ENCODE data around the gene BASP1. TPM values are rescaled to one million over a fixed set of nuclear protein-coding genes. Genes with fewer than 3 reads are reported as not detected.

The BASP1 gene
- total RNA-seq, 1 donor from 2014 or later = 69.1 TPM

- H3K36me3 ChIP-seq = no peaks in the 10 kb centered on the region
- H3K9me3 ChIP-seq = no peaks in the 10 kb centered on the region
- no peak for TF ChIP-seq CTCF (IDR thresholded peaks at IDR 0.05)
- DNase-seq (ENCODE audit: low spot score in 2 of 2) = no peak
- H3K4me1 ChIP-seq = peaks cover 0 to 13% of the 10 kb centered on the region in 2 donors
- no peaks in the 10 kb centered on the region for H3K27me3 ChIP-seq
- H3K27ac ChIP-seq = no peak overlapping the region
- H3K4me3 ChIP-seq = no peak overlapping the region
- intact Hi-C loops (cut with DNase I) = no loop called here
These were observed 7.6 kb downstream of the BASP1 start for GRCh38 chr5:17224858-17225511.

- Histone ChIP-seq H3K4me1 (peaks cover 0 to 13% of the 10 kb centered on the region in 2 donors), H3K36me3 (no peaks in the 10 kb centered on the region), H3K9me3 (no peaks in the 10 kb centered on the region), H3K4me3 (no peak overlapping the region), H3K27ac (no peak overlapping the region), H3K27me3 (no peaks in the 10 kb centered on the region)
- no peak for TF ChIP-seq CTCF (IDR thresholded peaks at IDR 0.05)
- intact Hi-C loops (cut with DNase I) = no loop called here
- DNase-seq (ENCODE audit: low spot score in 2 of 2) = no peak
These were observed 8.1 kb downstream of the BASP1 start for GRCh38 chr5:17225520-17225919.

DNA sequence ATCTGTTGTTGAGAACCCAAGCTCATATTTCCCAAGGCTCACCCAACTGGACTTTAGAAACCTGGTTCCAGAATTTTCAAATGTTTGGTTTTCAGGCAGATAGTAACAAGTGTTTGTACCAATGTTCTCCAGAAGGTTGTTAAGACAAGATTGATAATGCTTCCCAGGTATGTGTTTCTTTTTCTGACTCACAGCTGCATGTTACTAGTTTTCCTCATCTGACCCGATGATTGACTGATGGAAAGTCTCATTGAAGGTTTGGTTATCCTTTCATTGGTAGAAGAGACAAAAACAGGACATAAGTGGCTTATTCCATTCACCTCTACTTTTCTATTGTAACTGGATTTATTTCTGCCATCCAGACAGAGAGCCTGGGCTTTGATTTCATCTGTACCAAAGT lies 10.4 kb downstream of the BASP1 start:
- Histone ChIP-seq H3K9me3 (no peaks in the 10 kb centered on the region), H3K36me3 (no peaks in the 10 kb centered on the region), H3K4me3 (no peak overlapping the region), H3K27ac (peak overlapping the region; percentile 65 to 66), H3K27me3 (no peaks in the 10 kb centered on the region), H3K4me1 (peaks cover 0 to 13% of the 10 kb centered on the region in 2 donors)
- no peak for TF ChIP-seq CTCF (IDR thresholded peaks at IDR 0.05)
- intact Hi-C loops (cut with DNase I) = no loop called here
- DNase-seq (ENCODE audit: low spot score in 2 of 2) = no peak

DNA sequence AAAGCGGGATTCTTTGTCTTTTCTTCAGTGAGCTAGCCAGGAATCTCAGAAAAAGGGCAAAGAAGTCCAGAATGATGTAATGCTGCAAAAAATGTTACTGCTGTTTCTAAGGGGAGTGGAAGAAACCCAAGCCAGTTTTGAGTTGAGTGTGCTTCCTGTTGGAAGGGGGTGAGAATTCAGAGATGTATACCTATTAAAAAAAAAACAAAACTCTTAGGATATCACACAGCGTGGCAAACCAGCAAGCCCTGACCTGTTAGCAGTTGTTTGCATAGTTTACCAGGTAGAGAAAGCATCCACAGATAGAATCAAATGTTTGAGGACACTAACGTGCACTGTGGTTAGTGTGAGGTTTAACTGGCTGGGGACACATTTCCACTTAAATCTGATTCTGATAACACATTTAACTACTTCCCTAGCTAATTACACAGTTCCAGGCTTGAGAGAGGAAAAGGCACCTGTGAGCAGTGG lies 11.4 kb downstream of the BASP1 start:
- Histone ChIP-seq H3K27ac (peak overlapping the region; percentile 65 to 66), H3K36me3 (no peaks in the 10 kb centered on the region), H3K9me3 (no peaks in the 10 kb centered on the region), H3K4me1 (peaks cover 0 to 13% of the 10 kb centered on the region in 2 donors), H3K27me3 (no peaks in the 10 kb centered on the region), H3K4me3 (peak overlapping the region in 1 of 2 donors; percentile 18)
- intact Hi-C loops (cut with DNase I) = no loop called here
- TF ChIP-seq CTCF (IDR thresholded peaks at IDR 0.05) = no peak
- no peak for DNase-seq (ENCODE audit: low spot score in 2 of 2)

GRCh38 chr5:17229313-17229712 lies 11.9 kb downstream of the BASP1 start:
- Histone ChIP-seq H3K4me1 (peaks cover 0 to 13% of the 10 kb centered on the region in 2 donors), H3K9me3 (no peaks in the 10 kb centered on the region), H3K27ac (peak overlapping the region; percentile 65 to 66), H3K36me3 (no peaks in the 10 kb centered on the region), H3K4me3 (peak overlapping the region in 1 of 2 donors; percentile 18), H3K27me3 (no peaks in the 10 kb centered on the region)
- no peak for DNase-seq (ENCODE audit: low spot score in 2 of 2)
- TF ChIP-seq CTCF (IDR thresholded peaks at IDR 0.05) = no peak
- intact Hi-C loops (cut with DNase I) = no loop called here

All from ascending aorta (tissue), 2 donors.